K562 (cell line): Measurements from ENCODE around the gene FGGY. TPM values are rescaled to one million over a fixed set of nuclear protein-coding genes. Genes with fewer than 3 reads are reported as not detected.

Experiments used
- ATAC-seq: fragments of 200-7000 bp; cut with Tn5 transposase; 3 replicates; pipeline ENCODE4 v1.9.1; 2020; ENCODE audit warnings: moderate library complexity
- BruUV-seq: library from RNA; stranded (reverse); fragments of 400-500 nt; replicated peaks from 2 replicates; lab custom pipeline; 2021; lab: Mats Ljungman, UMichigan
- CTCF ChIA-PET: fragments of 300-600 bp; formaldehyde crosslinking; extraction: SDS; loops from one replicate; lab custom pipeline; 2021; ENCODE audit warnings: low intra/inter-chr PET ratio; lab: Yijun Ruan, JAX
- POLR2A ChIA-PET: fragments of 300-600, 350-650 bp; sonication (Branson Sonifier 250); formaldehyde crosslinking; extraction: SDS; loops from one replicate; lab custom pipeline; 2021; ENCODE audit warnings: antibody characterized with exemption, inconsistent platforms; lab: Yijun Ruan, JAX
- DNase-seq, 4 experiments: peaks; one replicate each; pipeline versions ENCODE4 v3.0.0 to v3.0.0-alpha.2; 2011 to 2018; ENCODE audit warnings: low spot score in 3 of 4, mixed read lengths in 3 of 4; ENCODE audit errors: extremely low read depth in 1 of 4
- FAIRE-seq: peaks from 2 replicates; lab custom pipeline; 2011; peaks lifted over from hg19 to GRCh38; lab: Jason Lieb, UNC
- H2AFZ ChIP-seq: 2 replicates; pipeline ENCODE4 v1.6.0; 2011; ENCODE audit warnings: low read depth, low read length, control low read depth, inconsistent platforms
- H3K27ac ChIP-seq: fragments of 200-600 bp; 3 replicates; pipeline ENCODE4 v1.8.0; 2011; ENCODE audit warnings: low read depth, mild to moderate bottlenecking, control low read depth, inconsistent platforms, low read length, moderate library complexity, mixed read lengths; ENCODE audit errors: extremely low read depth
- H3K27me3 ChIP-seq, 2 experiments: fragments of 300-600 bp in 1 of 2; 2 replicates in 1 of 2; 3 replicates in 1 of 2; pipeline versions ENCODE4 v1.6.0 to v1.8.0; 2011; ENCODE audit warnings: inconsistent platforms in 2 of 2, low read length in 2 of 2, mild to moderate bottlenecking in 1 of 2, mixed read lengths in 1 of 2, moderate library complexity in 1 of 2; ENCODE audit not compliant: control insufficient read depth in 2 of 2, insufficient read depth in 2 of 2
- H3K36me3 ChIP-seq: fragments of 300-600 bp; 3 replicates; pipeline ENCODE4 v1.8.0; 2011; ENCODE audit warnings: mild to moderate bottlenecking, low read length, inconsistent platforms; ENCODE audit not compliant: control insufficient read depth, insufficient read depth
- H3K4me1 ChIP-seq, 2 experiments: fragments of 200-600 bp in 1 of 2; replicated peaks in 1 of 2; 2 replicates in 1 of 2; 3 replicates in 1 of 2; pipeline versions ENCODE4 v1.5.1 to v1.8.0; 2011; ENCODE audit warnings: inconsistent platforms in 2 of 2, low read length in 2 of 2, mild to moderate bottlenecking in 1 of 2, mixed read lengths in 1 of 2, moderate library complexity in 1 of 2; ENCODE audit not compliant: control insufficient read depth in 2 of 2, insufficient read depth in 2 of 2
- H3K4me2 ChIP-seq: 2 replicates; pipeline ENCODE4 v1.6.1; 2011; ENCODE audit warnings: low read length, control low read depth, inconsistent platforms, mixed read lengths; ENCODE audit not compliant: insufficient read depth
- H3K4me3 ChIP-seq: fragments of 200-600 bp; sonication (generic), shearing (Covaris generic); 2 replicates; pipeline ENCODE4 v1.5.1; 2016; ENCODE audit warnings: control low read depth, inconsistent platforms
- H3K79me2 ChIP-seq: fragments of 200-600 bp; 3 replicates; pipeline ENCODE4 v1.8.0; 2011; ENCODE audit warnings: low read length, inconsistent platforms; ENCODE audit not compliant: control insufficient read depth, insufficient read depth
- H3K9ac ChIP-seq, 2 experiments: 2 replicates each; pipeline versions ENCODE4 v1.6.0 to v1.6.1; 2011; ENCODE audit warnings: low read depth in 2 of 2, low read length in 2 of 2, control low read depth in 1 of 2, inconsistent platforms in 1 of 2, mild to moderate bottlenecking in 1 of 2, mixed read lengths in 1 of 2; ENCODE audit not compliant: insufficient read depth in 1 of 2
- H3K9me1 ChIP-seq: one replicate; pipeline ENCODE4 v1.6.0; 2011; ENCODE audit warnings: inconsistent platforms, mild to moderate bottlenecking, low read length, moderate library complexity; ENCODE audit not compliant: control insufficient read depth, insufficient read depth
- H3K9me3 ChIP-seq: replicated peaks from 2 replicates; pipeline ENCODE4 v1.5.1; 2011; ENCODE audit warnings: low read depth, low read length, inconsistent platforms; ENCODE audit not compliant: control insufficient read depth, insufficient read depth
- H4K20me1 ChIP-seq: replicated peaks from 2 replicates; pipeline ENCODE4 v1.6.1; 2011; ENCODE audit warnings: low read length, inconsistent platforms, mixed read lengths; ENCODE audit not compliant: control insufficient read depth, insufficient read depth
- ARHGAP35 ChIP-seq: fragments of 450-650 bp; IDR thresholded peaks from 2 replicates; pipeline ENCODE4 v1.6.1; 2018; ENCODE audit not compliant: partially characterized antibody
- ASH1L ChIP-seq: fragments of 450-650 bp; IDR thresholded peaks from 2 replicates; pipeline ENCODE4 v1.6.1; 2018; ENCODE audit warnings: borderline replicate concordance, mild to moderate bottlenecking, low read depth; ENCODE audit not compliant: partially characterized antibody
- DNMT1 ChIP-seq: fragments of 450-650 bp; IDR thresholded peaks from 2 replicates; pipeline ENCODE4 v1.6.1; 2016; ENCODE audit warnings: antibody characterized with exemption, mild to moderate bottlenecking
- EHMT2 ChIP-seq: fragments of 450-650 bp; IDR thresholded peaks from 2 replicates; pipeline ENCODE4 v1.6.1; 2018; ENCODE audit warnings: antibody characterized with exemption
- ETV6 ChIP-seq, 3 experiments: fragments of 150-350 bp in 1 of 3; sonication (generic) in 1 of 3; formaldehyde crosslinking in 1 of 3; IDR thresholded peaks; 2 replicates each; pipeline versions ENCODE4 v1.6.1 to v1.8.0; 2014 to 2022; ENCODE audit warnings: borderline replicate concordance in 2 of 3, low read depth in 2 of 3, antibody characterized with exemption in 1 of 3, low read length in 1 of 3, mild to moderate bottlenecking in 1 of 3, missing genetic modification reagents in 1 of 3
- ZNF133 ChIP-seq: fragments of 250-450 bp; sonication (Bioruptor Pico); IDR thresholded peaks from 2 replicates; pipeline ENCODE4 v1.4.0; 2020; ENCODE audit warnings: mild to moderate bottlenecking
- ZNF354B ChIP-seq: fragments of 250-450 bp; sonication (Bioruptor Pico); IDR thresholded peaks from 2 replicates; pipeline ENCODE4 v1.4.0; 2020
- ZNF444 ChIP-seq: fragments of 250-450 bp; sonication (Bioruptor Pico); IDR thresholded peaks from 2 replicates; pipeline ENCODE4 v1.4.0; 2020; ENCODE audit warnings: mild to moderate bottlenecking, moderate library complexity
- ZNF511 ChIP-seq: sonication (generic); formaldehyde crosslinking; IDR thresholded peaks from 2 replicates; pipeline ENCODE4 v1.8.0; 2022; ENCODE audit warnings: mild to moderate bottlenecking, missing genetic modification reagents
- WGBS: fragments of 100-300 bp; shearing (Covaris generic); methylation state at CpG from one replicate; pipeline ENCODE4 v1.1.6; 2016; ENCODE audit warnings: low coverage, mixed read lengths; ENCODE audit not compliant: insufficient coverage; ENCODE audit errors: missing lambda C conversion rate; 5-methylcytosine and 5-hydroxymethylcytosine counted together
- in situ Hi-C: fragments of 300-500 bp; cut with MboI; formaldehyde crosslinking; loops from 4 replicates; pipeline ENCODE4 v1.15.0; 2018; ENCODE audit warnings: inconsistent platforms, mixed read lengths
- intact Hi-C: fragments of 100-400 bp; cut with micrococcal nuclease; formaldehyde crosslinking; loops from 2 replicates; pipeline ENCODE4 v1.14.2; 2022
- polyA plus RNA-seq, 8 experiments: library from polyadenylated mRNA; depleted of rRNA in 4 of 8; stranded (reverse) in 5 of 8; unstranded in 3 of 8; fragments of >200 nt; fragmentation: Nextera tagmentation in 2 of 8; fragmentation: Illumina TruSeq in 1 of 8; extraction: Ambion mirVana in 2 of 8; extraction: Trizol in 1 of 8; gene quantifications; 2 replicates each; pipeline versions ENCODE4 v1.2.1 to v1.2.3, GENCODE V29; 2011 to 2014; ENCODE audit warnings: inconsistent platforms in 1 of 8, missing spikeins in 1 of 8
- total RNA-seq, 7 experiments: library from RNA; depleted of rRNA in 6 of 7; stranded (reverse); fragments of >200 nt in 6 of 7; fragmentation: Illumina TruSeq in 2 of 7; extraction: Trizol in 2 of 7; gene quantifications; 2 replicates each; pipeline versions ENCODE4 v1.2.1 to v1.2.3, GENCODE V29; 2011 to 2021; ENCODE audit warnings: low replicate concordance in 1 of 7

FGGY gene
- total and polyA plus RNA-seq, 9 of the 15 experiments (the other 6 are each of a cell fraction or from before 2014, with no cell fraction given), result 9.7 to 19.2 (median 12.6) TPM

GRCh38 chr1:59738152-59738551 is 441.3 kb downstream of the FGGY start:
- H4K20me1 ChIP-seq, result no peaks in the 10 kb centered on the region
- no peak overlapping the region for H2AFZ ChIP-seq
- no peaks in the 10 kb centered on the region for H3K79me2 ChIP-seq
- no peaks in the 10 kb centered on the region for H3K36me3 ChIP-seq
- intact Hi-C loops (no loop called here), in situ Hi-C loops (no loop called here)
- H3K27me3 ChIP-seq, result no peaks in the 10 kb centered on the region
- no peaks in the 10 kb centered on the region; a peak in 1 of 5 replicates for H3K4me1 ChIP-seq
- ChIA-PET CTCF (no interaction called here), POLR2A (interaction anchor here (0.6 kb wide), 1 partner anchor 672 kb away, joined by 3 read pairs; no protein-coding TSS in a partner anchor)
- H3K4me3 ChIP-seq, result no peak overlapping the region
- BruUV-seq, result no TSS peak
- WGBS, result 5% methylated on average over 3 of the region's 3 CpGs
- H3K4me2 ChIP-seq, result no peak overlapping the region
- no peaks in the 10 kb centered on the region for H3K9me1 ChIP-seq
- H3K27ac ChIP-seq, result no peak overlapping the region
- FAIRE-seq, result no peak
- no peaks in the 10 kb centered on the region for H3K9me3 ChIP-seq
- ATAC-seq, result no peak
- DNase-seq, result no peak
- TF ChIP-seq ZNF511 (CRISPR knock-in tag) (no peak), ETV6 (IDR thresholded peaks at IDR 0.05; ENCODE audit: borderline replicate concordance in 1 of 2, low read depth in 2 of 2, low read length in 1 of 2) (no peak), ETV6 (CRISPR knock-in tag; IDR thresholded peaks at IDR 0.05; ENCODE audit: borderline replicate concordance) (no peak), ZNF444 (CRISPR knock-in tag) (no peak), ARHGAP35 (no peak), ASH1L (no peak), ZNF354B (CRISPR knock-in tag) (no peak), DNMT1 (no peak), EHMT2 (no peak), ZNF133 (no peak)
- no peak overlapping the region for H3K9ac ChIP-seq
